ENCODE data around the gene KHK.
"Not testable (repeated sequence)": the region's sequence is repeated elsewhere in the genome, so short reads cannot be mapped to it uniquely, and the experiment has no call there.

The KHK gene

GRCh38 chr2:27058210-27058609 lies 28.4 kb upstream of the KHK start:
- DNase-seq, result no peak

DNA sequence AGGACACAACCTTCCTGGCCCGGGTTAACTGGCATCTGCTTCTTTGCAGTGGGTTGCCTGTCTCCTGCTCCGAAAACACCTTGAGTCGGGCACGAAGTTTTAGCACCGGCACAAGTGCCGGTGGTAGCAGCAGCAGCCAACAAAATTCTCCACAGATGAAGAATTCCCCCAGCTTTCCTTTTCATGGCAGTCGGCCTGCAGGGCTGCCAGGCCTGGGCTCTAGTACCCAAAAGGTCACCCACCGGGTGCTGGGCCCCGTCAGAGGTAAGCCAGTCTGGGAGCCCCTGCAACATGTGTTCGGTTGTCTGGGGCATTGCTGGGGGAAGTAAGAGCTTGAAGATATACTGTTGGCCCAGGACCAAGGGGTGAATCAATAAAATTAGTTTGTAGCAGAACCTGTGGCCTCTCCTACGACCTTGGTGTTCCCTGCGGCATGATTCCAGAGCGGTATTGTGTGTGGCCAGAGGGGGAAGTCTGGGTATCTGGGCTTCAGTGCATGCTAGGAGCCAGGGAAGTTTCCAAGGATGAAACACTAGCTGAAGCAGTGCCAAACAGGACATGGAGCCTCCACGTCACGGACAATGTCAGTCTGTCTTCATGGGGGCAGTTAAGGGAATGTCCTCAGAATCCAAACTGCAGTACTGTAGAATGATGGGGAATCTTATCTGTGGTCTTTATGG lies 27.3 kb upstream of the KHK start:
- DNase-seq, result no peak

- no peak for DNase-seq
Observed at GRCh38 chr2:27060323-27060722, 26.2 kb upstream of the KHK start.

- no peak for DNase-seq
Observed at GRCh38 chr2:27065128-27065527, 21.4 kb upstream of the KHK start.

DNA sequence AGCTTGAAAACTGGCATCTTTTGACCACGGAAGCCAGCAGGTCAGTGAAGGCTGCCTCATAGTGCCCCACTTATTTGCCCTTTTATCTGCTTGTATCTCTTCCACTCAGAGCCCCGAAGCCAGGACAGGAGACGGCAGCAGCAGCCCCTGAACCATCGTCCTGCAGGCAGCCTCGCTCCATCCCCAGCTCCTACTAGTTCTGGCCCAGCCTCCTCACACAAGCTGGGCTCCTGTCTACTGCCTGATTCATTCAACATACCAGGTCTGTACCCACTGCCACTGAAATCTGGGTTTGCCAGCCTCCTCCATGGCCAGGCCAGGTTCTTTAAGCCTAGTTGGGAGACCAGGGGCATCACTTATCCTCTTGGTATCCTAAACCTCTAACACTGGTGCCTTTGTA lies 19.2 kb upstream of the KHK start:
- no peak for DNase-seq

GRCh38 chr2:27069436-27069835 lies 17.1 kb upstream of the KHK start:
- no peak for DNase-seq

- no peak for DNase-seq
Observed at GRCh38 chr2:27069961-27070618, 16.5 kb upstream of the KHK start.

DNA sequence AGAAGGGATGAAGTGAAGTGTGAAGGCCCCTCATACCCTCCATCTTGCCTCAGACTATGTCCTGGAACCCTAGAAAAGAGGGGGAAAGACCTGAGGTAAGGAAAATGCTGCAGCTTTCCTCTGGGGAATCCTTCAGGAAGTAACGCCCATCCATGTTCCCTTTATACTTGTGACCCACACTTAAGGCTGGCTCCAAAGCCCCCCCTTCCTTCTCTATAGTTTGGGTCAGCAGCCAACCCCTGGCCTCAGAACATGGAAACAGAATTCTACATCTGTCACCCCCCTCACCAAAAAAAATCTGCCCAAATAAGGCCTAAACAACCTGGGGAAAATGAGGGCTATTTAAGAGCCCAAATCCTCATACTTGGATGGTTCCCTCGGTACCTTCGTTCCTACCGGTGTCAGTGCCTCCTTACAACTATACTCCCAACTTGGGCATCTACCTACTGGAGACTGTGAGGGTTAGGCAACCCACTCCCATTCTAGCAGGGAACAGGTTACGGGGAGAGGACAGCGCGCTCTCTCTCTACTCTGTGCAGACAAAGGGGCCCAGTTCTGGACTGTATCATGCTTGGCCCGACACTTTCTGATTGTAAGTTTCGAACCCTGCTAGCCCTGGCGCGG lies 15.8 kb upstream of the KHK start:
- no peak for DNase-seq

DNA sequence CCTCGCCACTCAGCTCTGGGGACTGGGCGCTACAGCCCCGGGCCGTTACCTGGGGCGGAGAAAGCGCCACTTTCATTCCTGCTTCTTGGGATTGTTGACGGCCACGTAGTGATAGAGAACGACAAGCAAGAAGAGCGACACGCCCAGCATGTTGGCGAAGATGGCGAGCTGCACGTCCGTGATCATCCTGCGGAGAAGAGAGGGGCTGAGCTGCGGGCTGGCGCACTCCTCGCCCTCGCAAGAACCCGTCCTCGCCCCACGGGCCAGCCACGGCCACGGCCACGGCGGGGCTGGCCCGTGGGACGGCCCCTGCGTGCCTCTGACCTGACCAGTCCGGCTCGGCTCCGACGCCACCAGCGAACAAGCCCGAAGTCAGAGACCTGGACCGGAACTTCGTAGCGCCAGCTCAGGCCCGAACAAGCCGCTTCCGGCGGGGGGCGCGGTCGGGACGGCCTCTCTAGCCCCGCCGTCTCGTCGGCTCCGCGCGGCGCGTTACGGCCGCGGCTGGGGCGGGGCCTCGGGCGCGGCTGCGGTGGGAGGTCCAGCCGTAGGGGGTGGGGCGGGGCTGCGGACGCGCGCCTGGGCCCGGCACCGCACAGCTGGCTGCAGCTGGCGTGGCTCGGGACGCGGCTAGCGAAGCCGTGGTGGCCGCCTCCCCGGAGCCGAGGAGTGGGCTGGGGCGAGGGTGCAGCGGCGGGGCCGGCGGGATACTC lies 15.1 kb upstream of the KHK start, which contains the start of gene OST4:
Gene OST4, minus strand, starts transcription at position 378 of the 713 bp plus-strand sequence.
- DNase-seq, result peak; percentile 89

DNA sequence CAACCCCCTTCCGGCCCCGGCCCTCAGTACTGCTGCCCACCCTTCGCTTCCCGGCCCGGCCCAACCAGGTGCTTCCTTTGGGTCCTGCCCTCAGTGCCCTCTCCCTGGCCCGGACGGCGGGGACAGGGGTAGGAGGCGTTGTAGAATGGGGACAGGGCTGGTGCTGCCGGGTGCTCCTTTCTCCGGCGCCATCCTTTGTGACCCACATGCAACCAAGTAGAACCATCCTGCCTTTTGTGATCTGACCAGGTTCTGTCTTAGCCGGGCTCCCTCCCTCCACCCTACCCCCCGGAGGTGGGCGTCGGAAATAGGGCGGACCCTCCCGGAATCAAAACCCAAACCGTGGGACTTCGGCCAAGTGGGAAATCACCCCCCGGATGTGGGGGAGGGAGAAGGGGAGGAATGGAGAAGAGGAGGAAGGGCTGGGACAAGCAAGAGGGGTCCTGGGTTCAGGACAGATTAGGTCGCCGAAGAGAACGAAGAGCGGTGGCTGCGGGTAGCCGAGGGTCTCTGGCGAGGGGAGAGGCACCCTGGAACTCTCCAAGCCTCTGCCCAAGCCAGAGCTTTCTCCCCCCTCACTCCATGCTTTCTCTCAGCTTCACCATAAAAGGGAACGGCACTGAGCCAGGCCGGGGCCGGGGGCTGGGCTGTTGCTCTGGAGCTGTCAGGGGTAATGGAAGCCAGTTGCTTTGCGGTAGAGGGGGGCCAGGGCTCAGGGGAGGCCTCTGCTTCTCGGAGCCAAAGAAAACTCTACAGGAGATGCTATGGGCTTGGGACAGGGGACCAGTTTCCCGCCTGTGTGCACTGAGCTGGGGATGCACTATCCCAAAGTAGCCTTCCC lies 14.4 kb upstream of the KHK start:
- DNase-seq, result peak; percentile 93

- no peak for DNase-seq
Observed at GRCh38 chr2:27072920-27073319, 13.7 kb upstream of the KHK start.

DNA sequence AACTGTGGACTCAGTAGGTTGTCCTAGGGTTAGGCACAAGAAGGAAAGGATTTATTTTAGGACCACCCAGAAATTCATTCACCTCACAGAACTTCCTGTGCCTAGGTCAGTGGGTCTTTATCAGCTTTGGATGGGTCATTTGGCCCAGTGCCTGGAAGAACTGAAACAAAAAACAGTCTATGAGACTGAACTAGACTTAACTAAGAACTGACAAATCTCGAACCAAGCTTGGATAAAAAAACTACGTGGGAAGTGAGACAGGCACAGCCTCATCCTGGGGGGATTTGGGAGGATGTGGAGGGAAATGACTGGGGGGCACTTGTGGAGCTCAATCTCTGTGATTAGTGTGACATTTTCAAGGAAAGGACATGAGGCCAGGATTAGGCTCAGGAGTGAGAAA lies 12.8 kb upstream of the KHK start:
- no peak for DNase-seq

GRCh38 chr2:27074738-27075565 lies 11.6 kb upstream of the KHK start:
- no peak for DNase-seq

DNA sequence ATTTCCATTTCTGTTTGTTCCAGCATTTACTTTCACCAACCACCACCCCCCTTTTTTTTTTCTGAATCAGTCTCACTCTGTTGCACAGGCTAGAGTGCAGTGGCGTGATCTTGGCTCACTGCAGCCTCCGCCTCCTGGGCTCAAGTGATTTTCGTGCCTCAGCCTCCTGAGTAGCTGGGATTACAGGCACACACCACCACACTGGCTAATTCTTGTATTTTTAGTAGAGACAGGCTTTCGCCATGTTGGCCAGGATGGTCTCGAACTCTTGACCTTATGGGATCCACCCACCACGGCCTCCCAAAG lies 11.1 kb upstream of the KHK start:
- DNase-seq, result not testable (repeated sequence)

DNA sequence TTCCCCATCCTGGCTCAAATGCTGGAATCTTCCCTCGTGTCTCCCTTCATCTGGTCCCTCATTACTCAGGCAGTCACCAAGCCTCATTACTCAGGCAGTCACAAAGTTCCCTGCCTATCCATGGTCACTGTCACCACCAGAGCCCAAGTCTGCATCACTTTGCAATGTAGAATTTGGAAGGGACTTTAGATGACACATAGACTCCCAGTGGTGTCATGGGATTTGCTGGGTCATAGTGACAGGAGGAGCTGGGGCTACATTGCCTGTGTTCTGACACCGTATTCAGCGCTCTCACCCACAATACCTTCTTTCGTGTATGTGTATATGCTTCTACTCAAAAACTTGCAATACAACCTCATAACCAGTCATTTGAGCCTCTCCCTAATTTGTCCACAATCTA lies 10.2 kb upstream of the KHK start:
- no peak for DNase-seq

DNA sequence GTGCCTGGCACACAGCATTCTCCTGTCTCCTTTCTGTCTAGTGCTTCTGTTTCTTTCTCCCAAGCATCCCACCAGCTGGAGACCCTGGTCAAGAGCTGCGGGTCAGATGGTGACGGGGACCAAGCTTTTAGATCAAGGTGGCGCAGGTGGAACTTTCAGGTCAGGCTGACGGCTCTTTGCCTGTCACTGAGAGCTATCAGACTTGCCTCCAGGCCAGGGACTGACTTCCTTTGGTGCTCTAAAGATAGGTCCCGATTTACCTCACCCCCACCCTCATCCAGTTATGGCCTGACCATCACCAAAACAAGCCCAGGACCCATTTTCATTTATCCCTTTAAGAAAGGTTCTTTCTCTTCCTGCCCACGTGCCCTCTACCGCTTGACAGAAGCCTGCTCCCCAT lies 9.3 kb upstream of the KHK start:
- no peak for DNase-seq

DNA sequence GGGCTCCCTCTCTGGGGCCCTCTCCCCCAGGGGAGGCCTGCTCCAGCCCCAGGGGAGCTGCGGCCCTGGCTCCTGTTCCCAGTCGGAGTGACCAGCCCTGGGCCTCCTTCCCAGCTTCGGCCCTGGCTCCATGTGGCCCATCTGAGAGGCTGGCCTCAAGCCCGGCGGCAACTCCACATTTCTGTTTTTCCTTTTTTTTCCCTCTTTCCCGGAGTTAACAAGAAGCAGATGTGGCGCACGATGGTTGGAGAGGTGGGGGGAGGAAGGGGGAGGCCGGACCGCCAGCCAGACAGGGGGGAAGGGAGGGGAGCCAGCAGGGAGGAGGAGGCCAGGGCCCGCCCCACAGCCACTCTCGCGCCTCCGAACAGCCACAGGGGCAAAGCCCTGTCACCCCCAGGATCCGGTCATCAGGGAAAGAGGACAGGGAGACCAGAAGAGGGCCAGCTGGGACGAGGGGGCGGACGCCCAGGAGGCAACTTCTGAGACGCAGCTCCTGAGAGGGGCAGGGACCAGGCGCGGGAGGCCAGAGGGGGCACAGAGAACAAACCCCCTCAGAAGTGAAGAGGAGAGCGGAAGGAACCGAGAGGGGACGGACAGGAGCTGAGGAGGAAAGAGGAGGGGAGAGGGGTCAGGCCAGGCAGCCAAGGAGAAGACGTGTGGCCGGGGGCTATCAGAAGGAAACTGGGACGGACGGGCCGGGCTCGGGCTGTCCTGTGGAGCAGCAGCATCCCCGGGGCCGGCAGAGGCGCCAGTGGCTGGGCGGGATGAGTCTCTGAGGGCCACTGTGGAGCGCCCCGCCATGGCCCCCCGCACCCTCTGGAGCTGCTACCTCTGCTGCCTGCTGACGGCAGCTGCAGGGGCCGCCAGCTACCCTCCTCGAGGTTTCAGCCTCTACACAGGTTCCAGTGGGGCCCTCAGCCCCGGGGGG lies 8.0 kb upstream of the KHK start, which contains the start of gene EMILIN1:
Gene EMILIN1, plus strand, starts transcription at position 349 of the 928 bp plus-strand sequence. Its CDS starts 451 bp downstream, at position 800.
- DNase-seq, result peak; percentile 78

- no peak for DNase-seq
Observed at GRCh38 chr2:27079233-27080139, 7.1 kb upstream of the KHK start.

- no peak for DNase-seq
Observed at GRCh38 chr2:27080140-27080469, 6.5 kb upstream of the KHK start.
